Putamen (tissue), 1 donor: ENCODE results near the gene PQBP1.

Experiments used
- DNase-seq: peaks from one replicate; pipeline ENCODE4 v3.0.0-alpha.2; 2016; ENCODE audit warnings: low spot score

The PQBP1 gene

GRCh38 chrX:48902135-48902534 lies 4.4 kb downstream of the PQBP1 start:
- DNase-seq = no peak

GRCh38 chrX:48902776-48903175 lies 5.0 kb downstream of the PQBP1 start:
- no peak for DNase-seq

- DNase-seq = no peak
Observed at GRCh38 chrX:48903290-48903689, 5.6 kb downstream of the PQBP1 start.

DNA sequence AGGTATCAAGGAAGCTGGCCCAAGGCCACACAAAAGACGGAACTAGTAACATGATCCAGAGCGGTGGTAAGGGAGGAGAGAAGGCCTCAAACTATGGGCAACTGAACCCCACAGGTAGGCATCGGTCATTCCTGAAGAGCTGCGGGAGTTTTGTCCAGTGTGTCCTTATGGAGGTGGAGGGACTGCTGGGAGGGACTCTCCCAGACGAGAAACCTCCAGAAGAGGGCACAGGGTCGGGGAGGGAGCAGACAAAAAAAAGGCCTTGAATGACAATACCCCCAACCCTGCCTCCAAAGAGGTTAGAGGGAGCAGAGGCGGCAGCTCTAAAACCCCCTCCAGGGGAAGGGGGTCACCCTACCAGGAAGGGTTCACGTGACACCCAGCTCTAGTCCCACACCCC lies 6.5 kb downstream of the PQBP1 start:
- no peak for DNase-seq

- no peak for DNase-seq
Observed at GRCh38 chrX:48904626-48905025, 6.9 kb downstream of the PQBP1 start.

- DNase-seq = no peak
Observed at GRCh38 chrX:48905090-48905790, 7.5 kb downstream of the PQBP1 start.

DNA sequence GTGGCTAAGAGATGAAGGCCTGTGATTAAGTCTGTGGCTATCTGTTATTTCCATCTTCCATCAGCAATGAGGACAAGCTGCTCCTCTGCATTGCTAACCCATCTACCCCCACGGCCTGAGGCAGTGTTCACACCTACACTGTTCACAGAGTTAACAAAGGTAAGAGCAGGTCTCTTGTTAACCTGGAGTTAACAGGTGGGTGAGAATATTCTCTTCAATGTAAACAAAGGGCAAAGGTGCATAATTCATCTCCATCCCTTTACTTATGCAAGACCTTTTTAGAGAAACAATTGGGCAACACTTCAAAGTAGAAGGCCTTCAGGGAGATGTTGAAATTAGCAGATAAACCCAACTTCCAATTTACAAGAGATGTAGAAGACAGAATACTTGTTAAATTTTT lies 10.9 kb downstream of the PQBP1 start:
- DNase-seq = no peak

GRCh38 chrX:48909703-48910294 lies 12.1 kb downstream of the PQBP1 start:
- no peak for DNase-seq

DNA sequence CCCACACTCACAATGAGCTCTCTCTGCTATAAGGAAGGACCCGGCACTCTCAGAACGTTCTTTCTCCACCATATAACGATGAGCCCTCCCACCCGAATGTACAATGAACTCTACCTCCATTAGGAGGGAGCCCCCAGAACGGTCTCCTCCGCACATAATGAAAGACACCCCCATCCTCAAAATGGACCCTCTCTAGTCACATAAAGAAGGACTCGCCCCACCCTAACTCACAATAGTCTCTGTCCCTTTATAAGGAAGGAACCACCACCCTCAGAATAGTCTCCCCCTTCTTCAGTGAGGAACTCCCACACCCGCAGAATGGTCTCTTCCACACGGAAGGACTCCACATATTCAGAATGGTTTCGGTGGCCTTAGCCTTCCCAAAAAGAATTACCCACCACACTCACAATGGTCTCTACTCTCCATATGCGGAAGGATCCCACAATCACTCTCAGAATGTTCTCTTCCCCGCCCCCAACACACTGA lies 13.2 kb downstream of the PQBP1 start:
- no peak for DNase-seq

- DNase-seq = peak; percentile 70
Observed at GRCh38 chrX:48911412-48912182, 13.9 kb downstream of the PQBP1 start, which contains the start of gene SLC35A2. SLC35A2 (minus strand) TSS chrX:48911646; CDS start chrX:48911636, 10 bp downstream.

- no peak for DNase-seq
Observed at GRCh38 chrX:48913605-48914366, 16.1 kb downstream of the PQBP1 start.

GRCh38 chrX:48914593-48915493 lies 17.1 kb downstream of the PQBP1 start:
- no peak for DNase-seq

DNA sequence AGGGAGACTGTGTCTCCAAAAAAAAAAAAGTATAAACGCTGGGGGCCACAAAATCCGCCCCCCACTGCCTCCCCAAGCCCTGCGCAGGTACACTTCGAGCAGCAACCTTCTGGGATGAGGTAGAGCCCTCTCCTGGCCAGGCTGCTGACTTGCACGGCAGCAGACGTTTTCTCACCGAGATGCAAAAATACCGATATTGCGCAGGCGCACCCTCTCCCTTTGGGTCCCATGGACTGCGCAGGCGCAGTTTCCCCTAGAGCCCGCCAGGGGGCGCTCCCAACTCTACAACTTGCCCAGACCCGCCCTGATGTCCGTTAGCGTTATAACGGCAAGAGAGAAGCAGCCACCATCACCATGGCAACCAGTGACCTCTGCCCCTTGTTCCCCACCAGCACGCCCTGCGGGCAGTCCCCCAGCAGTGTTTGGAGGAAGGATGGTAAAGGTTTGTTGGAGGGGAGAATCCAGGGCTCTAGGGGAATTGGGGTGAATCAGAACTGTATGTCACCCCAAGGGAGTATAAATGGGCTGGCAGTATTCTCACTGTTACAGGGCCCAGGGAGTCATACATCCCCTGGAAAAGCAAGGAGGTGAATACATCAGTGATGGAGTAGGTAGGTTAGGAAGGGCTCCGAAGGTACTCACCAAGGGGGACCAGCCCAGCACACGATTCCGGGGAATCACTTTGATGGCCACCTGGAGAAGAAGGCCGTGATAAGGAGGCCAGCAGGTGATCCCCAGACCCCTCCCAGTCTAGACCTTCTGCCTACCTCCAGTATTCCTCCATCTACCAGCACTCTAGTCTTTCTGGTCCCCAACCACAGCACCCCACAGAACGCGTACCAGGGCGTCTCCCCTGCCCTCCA lies 19.6 kb downstream of the PQBP1 start:
- DNase-seq = peak; percentile 76

DNA sequence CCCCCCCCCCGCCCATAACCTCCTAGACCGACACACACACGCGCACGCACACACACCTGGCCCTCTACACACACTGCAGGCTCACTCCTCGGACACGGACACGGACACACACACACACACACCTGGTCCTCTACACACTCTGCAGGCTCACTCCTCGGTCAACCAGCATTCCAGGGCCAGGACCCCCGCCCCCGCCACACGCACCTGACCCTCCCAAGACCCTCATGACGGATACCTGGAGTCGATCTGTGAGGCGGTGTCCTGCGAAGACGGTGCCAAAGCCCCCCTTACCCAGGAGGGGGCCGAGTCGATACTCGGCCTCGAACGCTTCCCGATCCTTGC lies 20.5 kb downstream of the PQBP1 start:
- no peak for DNase-seq

DNA sequence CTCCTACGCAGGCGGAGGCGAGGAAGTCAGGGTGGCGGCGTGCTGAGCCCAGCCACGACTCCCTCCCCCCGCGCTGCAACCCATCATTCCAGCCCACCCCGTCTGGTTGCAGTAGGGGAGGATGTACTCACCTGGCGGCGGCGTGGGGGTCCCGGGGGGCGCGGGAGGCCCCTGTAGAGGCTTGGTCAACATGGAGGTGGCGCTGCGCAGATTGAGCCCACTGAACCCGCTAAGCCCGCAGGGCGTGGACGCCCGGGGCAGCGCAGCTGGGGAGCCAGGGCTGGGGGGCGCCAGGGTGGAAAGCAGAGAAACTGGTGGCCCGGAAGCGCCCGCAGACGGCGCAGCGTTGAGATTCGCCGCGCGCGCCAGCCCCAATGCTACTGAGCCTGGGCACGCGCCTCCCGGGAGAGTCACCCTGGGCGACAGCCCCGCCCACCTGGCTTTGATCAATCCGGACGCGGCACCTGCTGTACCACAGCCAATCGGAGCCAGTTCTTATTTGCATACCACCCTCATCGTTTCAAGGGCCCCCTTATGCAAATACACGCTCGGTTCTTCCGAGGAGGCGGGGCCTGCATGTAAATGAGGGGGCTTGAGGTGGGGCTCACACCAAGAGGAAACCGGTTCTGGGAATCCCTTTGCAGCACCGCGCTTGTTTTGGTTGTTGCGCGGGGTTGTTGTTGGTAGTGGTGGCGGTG lies 21.1 kb downstream of the PQBP1 start, which contains the start of gene PIM2:
PIM2 (minus strand) TSS at position 382 of the 698 bp plus-strand sequence; CDS start at position 192, 190 bp downstream.
- peak; percentile 76 for DNase-seq

GRCh38 chrX:48919360-48919841 lies 21.7 kb downstream of the PQBP1 start:
- no peak for DNase-seq

DNA sequence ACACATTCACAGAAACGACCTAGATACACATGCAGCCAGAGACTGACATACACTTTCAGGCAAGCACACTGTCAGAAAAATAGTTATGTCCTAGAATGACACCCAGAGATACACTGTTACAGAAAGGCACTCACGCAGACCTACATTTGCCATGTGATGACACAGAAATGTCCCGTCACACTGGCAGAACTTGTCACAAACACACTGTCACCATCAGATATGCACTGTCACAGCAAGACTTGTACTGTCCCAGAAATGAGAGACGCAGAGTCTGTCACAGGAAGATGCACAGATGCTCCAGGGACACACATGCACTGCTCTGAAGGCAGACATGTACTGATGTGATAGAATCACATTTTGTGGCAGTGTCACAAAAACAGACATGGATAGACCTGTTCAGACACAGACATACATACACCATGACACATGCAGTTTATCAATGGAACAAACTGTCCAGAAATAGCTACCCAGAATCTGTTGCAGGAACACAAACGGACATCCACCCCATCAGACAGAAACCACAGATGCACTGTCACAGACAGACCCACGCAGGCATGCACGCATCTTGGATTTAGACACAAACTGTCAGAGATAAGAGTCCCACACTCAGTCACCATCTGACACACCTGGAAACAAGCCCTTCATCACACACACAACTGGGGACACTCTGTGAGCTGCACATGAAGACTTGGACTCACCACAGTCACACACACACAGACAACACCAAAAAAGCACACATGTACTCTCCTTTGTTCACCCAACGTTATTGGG lies 22.4 kb downstream of the PQBP1 start:
- no peak for DNase-seq

DNA sequence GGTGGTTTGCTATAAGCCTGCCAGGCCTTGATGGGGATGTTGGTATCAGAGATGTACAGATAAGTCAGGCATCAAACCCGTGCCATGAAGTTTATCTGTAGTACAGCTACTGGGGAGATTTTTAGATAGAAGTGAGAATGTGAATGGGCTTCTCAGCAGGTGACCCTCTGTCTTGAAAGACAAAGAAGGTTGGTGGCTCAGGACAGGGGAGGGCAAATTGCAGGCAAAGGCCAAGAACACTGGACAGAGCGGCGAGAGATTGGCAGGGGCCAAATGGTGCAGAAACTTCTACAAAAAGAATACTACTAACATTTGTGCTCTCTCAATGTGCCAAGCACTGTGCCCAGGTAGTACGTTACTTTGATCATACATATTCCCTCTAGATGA lies 23.0 kb downstream of the PQBP1 start:
- DNase-seq = no peak

GRCh38 chrX:48923771-48924170 lies 26.0 kb downstream of the PQBP1 start:
- no peak for DNase-seq
